Stimulated activated naive CD4-positive, alpha-beta T cell (primary cell): ENCODE data around the gene RERG.

Experiments
- DNase-seq, 6 experiments: peaks; one replicate each; lab custom pipeline; 2025; lab: John Stamatoyannopoulos, UW

Gene RERG

GRCh38 chr12:15218794-15219193 lies 2.4 kb downstream of the RERG start:
- DNase-seq: no peak

GRCh38 chr12:15216036-15216889 lies 5.0 kb downstream of the RERG start:
- no peak for DNase-seq

DNA sequence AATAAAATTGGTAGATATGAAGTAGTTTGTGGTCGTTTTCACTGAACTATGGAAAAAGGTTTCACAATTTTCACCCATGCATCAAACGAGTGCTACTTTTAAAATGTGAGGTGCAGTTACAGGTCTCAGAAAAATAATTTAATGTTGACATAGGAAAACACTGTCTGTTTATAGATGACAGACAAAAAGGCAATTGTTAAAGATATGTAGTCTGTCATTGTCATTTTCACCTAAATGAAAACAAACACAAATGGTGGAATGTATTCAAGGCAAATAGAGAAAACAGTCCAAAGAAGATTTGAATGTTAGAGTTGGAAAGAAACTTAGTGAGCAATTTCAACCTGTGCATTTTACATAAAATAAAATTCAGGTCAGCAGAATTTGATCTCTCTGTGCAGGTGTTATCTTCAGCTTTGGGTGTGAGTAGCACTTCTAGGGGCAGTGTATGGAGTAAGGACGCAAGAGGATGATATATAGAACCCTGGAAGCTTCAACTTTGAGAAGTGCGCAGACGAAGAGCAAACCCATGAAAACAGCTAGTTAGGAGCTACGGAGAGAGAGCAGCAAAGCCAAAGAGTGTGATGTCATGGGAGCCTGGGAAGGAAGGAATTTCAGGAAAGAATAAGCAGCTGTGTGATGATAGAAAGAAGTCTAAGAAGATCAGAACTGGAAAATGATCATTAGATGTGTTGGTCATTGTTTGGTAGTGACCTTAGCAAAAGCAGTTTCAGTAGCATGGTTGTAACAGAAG lies 6.2 kb downstream of the RERG start:
- DNase-seq: no peak

- DNase-seq: no peak
Measured at GRCh38 chr12:15212930-15213329, 8.3 kb downstream of the RERG start.

DNA sequence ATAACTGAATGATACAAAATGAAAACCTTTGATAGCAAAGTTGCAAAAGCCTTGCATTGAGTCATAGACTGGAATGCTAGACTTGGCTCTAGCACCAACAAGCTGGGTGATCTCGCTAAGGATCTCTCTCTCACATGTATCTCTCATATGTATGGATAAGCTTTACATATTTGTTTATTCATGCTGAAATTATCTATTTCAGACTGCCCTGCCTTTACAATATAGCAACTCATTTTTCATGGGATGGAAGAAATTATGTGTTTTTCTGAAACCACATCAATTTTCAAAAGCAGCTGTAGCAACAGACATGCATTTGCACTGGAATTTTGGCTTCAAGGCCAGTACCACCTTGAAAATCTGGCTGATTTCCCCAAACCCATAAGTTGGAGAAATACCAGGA lies 11.4 kb downstream of the RERG start:
- DNase-seq: no peak

DNA sequence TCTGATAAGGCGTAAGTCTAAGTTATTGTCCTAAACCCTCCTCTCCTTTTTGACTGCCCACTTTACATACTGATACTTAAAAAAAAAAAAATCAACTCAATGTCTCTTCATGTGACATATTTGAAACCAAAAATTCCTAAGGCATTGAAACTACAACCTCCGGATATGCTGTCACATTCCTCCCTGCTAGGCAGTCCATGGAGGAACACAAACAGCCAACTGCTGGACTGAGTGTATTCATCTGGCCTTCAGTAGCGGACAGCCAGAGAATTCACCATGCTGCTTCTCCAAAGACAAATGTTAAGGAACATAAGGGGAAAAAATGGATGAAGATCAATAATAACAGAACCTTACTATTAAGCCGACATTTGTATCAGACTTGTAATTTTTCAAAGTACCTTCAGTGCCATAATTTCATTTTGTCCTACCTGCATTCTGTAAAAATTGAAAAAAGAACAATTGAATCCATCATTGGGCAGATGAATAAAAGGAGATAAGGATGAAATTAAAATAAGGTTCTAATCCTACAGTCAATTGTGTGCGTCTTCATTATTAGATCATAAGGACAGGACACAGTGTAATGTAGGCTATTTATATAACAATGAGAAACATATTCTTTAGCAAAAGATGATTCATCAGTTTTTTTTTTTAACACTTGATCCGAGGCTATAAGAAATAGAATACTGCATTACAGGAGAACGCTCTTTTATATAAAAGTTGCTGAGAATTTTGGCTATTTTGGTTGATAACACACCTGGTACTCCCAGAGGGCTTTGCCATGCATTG lies 12.2 kb downstream of the RERG start:
- no peak for DNase-seq

DNA sequence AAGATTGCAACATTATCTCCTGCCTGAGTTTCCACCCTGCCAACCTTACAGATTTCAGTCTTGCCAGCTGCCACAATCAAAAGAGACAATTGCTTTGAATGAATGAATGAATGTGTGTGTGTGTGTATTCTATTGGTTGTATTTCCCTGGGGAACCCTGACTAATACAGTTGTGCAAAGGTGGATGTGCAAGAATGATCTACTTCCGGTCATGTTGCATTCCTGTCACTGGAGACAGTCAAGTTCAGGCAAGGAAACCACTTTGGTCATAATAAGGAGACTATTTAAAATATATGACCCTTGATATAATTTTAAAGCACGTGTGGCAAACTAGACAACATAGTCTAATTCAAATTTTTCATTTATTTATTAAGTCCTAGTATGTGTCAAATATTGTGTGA lies 13.1 kb downstream of the RERG start:
- no peak for DNase-seq

- DNase-seq: no peak
Measured at GRCh38 chr12:15206831-15207389, 14.3 kb downstream of the RERG start.

DNA sequence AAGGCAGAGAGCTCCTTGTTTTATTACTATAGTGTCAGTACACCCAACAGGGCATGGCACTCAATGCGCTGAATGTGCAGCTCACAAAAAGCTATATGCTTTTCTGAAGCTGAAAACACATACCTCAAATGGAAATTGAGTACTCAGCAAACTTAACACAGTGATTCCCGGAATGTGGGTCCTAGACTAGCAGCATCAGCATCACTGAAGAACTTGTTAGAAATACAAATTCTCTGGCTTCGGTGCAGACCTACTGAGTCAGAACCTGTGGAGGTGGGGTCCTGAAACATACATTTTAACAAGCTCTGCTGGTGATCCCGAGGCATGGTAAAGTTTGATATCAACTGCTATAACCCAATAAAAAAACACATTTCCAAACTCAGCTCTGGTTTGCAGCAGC lies 14.9 kb downstream of the RERG start:
- DNase-seq: no peak

GRCh38 chr12:15205341-15206010 lies 15.7 kb downstream of the RERG start:
- DNase-seq: no peak

GRCh38 chr12:15201456-15201855 lies 19.8 kb downstream of the RERG start:
- DNase-seq: no peak

DNA sequence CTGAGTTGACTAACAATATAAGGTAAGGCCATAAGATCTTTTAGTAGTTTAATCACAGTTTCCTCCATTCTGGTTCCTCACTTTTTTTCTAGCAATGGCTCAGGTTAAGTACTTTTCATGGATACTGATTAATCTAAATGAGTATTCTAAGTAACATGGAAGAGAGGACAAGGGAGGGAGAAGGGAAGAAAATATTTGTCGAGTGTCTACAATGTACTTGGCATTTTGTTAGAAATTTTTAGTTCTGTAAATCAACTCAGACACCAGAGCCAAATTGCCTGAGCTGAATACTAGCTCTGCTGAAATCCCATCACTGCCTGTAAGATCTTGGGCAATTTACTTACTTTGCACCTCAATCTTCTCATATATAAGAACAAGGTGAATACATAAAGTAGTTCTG lies 20.2 kb downstream of the RERG start:
- DNase-seq: no peak

DNA sequence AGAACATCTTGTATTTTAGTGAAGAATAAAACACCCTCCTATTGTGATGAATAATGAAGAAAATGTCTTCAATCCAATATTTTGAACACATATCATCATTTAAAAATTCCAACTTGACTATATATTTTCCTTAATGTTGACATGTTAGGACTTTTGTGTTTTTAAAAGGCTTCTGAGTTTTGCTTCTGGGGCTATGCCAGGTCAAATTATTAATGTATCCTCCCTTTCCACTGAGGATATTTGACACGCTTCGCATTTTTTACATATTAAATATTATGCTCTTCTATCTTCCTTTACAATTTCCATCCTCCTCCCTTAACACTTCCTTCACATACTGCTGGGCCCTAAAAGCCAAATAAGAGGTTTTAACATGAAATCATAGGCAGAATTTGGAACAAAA lies 20.6 kb downstream of the RERG start:
- DNase-seq: no peak

GRCh38 chr12:15199930-15200329 lies 21.3 kb downstream of the RERG start:
- no peak for DNase-seq

GRCh38 chr12:15196678-15197505 lies 24.3 kb downstream of the RERG start:
- DNase-seq: no peak

DNA sequence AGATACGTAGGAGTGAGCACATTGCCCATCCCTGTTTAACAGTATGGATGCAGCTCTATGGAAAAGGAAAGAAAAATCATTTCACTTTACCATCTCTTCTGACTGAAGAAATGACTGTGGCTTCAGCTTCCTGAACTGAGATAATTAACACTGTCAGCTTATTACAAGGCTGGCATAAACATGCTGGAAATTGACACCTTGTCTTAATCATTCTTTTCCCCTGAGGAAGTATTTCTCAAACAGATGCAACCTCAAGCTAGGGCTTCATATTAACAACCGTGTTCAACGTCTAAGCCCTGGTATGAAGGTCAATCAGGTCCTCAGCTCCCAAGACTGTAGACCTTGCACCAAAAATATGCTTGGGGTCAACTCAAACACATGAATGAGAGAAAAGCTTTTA lies 25.0 kb downstream of the RERG start:
- no peak for DNase-seq

DNA sequence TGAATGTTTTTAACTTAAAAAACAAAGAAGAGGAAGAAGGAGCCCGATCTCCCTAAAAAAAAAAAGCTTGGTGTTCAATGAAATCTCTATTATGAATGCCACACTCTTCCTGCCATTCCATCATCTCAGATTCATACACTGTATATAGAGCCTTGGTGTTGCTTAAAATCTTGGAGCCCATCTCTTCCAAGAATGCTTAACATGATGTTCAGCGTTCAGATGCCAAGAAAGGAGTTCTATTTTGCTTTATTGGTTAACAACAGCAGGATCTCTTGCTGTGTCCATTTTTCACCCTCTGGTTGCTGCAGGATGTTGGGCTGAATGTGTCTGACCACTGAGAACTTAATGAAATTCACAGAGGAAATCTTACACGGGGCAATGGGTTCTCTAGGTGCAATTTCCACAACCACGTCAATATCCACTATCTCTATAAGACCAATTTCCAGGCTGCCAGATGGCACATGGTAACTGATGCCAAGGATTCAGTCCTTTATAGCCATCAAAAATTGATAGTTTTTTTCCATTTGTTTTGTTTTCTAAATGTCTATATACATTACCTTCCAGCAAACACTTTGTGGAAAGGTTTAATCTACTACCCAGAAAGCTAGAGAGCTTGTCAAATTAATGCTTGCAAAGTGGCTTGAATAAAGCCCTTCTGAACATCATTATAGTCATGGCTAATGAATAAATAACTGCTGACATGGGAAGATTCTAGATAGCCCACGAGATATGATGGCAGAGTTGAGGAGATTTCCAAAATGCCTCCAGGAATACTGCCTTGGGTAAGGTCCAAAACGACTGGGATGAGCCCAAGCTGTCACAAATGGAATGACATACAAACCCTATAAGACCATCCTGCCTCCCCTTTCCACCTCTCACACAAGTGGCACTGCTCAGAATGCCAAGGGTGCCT lies 26.5 kb downstream of the RERG start:
- DNase-seq: no peak

DNA sequence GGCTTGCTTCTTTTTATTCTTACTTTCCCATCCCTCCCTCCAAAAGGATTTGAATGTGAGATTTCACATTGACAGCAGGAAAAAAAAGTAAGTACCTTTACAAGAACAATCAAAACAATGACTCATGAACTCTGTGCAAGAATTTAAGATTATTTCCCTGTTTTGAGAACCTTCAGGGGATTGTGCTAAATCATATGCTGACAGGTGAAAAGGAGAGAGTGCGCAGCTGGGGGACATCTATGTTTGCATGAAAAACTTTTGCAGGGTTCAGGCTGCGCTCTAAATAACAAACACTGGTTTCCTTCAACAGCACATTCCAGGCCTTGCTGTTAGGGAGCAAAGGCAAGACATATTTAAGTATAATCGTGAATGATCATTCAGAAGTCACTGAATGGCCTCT lies 27.3 kb downstream of the RERG start:
- DNase-seq: no peak

GRCh38 chr12:15192720-15193119 lies 28.5 kb downstream of the RERG start:
- no peak for DNase-seq

DNA sequence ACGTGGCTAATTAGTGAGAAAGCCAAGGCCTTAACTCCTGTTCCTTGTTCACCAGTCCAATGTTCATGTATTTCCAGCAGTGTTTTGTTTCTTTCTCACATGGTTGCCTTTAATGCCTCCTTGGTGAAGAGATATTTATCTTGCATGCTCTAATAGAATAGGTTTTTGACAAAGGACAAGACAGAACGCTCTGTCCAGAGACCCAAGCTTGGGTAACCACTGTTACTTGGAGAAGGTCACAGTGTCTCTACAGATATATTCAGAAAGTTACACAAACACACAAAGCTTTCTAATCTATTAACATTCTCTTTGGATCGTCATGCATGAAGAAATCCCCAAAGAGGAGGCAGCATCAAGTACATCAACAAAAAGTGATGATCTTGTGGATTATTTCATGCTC lies 33.1 kb downstream of the RERG start:
- no peak for DNase-seq
